Type B pancreatic cell (in vitro differentiated cells): Measurements from ENCODE around the gene LRIT1. TPM values are rescaled to one million over a fixed set of nuclear protein-coding genes. Genes with fewer than 3 reads are reported as not detected.

ENCODE experiments used
- DNase-seq: peaks from one replicate; pipeline ENCODE4 v3.0.0; 2021; ENCODE audit warnings: mixed read lengths; ENCODE audit not compliant: unreplicated experiment; ENCODE audit errors: extremely low spot score
- H3K27ac Mint-ChIP-seq: 2 replicates; pipeline ENCODE4 v1.8.0; 2021; ENCODE audit warnings: mild to moderate bottlenecking, mixed read lengths
- H3K27me3 Mint-ChIP-seq: 2 replicates; pipeline ENCODE4 v1.8.0; 2021; ENCODE audit warnings: mixed read lengths
- H3K36me3 Mint-ChIP-seq: 2 replicates; pipeline ENCODE4 v1.8.0; 2021; ENCODE audit warnings: mixed read lengths
- H3K4me1 Mint-ChIP-seq: one replicate; pipeline ENCODE4 v1.8.0; 2021; ENCODE audit warnings: mixed read lengths; ENCODE audit not compliant: unreplicated experiment
- H3K4me3 Mint-ChIP-seq: 2 replicates; pipeline ENCODE4 v1.8.0; 2021; ENCODE audit warnings: mild to moderate bottlenecking, mixed read lengths
- H3K9me3 Mint-ChIP-seq: 2 replicates; pipeline ENCODE4 v1.8.0; 2021; ENCODE audit warnings: mixed read lengths
- CTCF ChIP-seq: fragments of 200-600 bp; sonication (generic); conservative IDR thresholded peaks from 2 replicates; pipeline ENCODE4 v1.5.0; 2021; ENCODE audit warnings: antibody characterized with exemption, mild to moderate bottlenecking
- total RNA-seq: library from RNA; stranded (reverse); gene quantifications from 2 replicates; pipeline ENCODE4 v1.2.1, GENCODE V29; 2021; ENCODE audit warnings: low replicate concordance

The LRIT1 gene
- total RNA-seq, 1 donor from 2014 or later = not detected

DNA sequence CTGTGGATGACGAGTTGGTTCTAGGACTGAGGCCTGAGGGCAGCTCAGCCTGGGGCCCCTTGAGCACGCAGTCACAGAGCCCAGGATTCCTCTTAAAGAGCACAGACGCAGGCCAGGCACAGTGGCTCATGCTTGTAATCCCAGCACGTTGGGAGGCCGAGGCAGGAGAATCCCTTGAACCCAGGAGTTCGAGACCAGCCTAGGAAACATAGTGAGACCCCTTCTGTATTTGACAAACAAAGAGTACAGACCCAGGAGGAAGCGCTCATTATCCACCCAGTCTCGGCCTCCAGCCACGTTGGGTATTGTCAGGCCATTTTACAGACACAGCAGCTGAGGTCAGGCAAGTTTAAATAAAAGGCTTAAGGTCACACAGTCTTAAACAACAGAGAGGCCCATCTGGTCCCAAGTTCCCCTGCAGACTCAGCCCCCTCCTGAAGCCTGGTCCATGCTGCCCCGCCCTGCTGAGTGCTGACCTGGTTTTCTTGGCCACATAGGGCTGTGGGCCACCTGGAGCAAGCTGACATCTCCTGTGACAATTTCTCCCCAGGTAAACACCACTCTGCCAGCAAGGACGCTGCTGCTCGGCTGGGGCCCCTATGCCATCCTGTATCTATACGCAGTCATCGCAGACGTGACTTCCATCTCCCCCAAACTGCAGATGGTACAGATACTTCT is 16.1 kb upstream of the LRIT1 start:
- Mint-ChIP-seq H3K36me3 (no peaks in the 10 kb centered on the region), H3K27ac (no peak overlapping the region), H3K9me3 (no peaks in the 10 kb centered on the region), H3K27me3 (peaks cover 23% of the 10 kb centered on the region), H3K4me3 (no peak overlapping the region), H3K4me1 (no peaks in the 10 kb centered on the region)
- no peak for DNase-seq
- TF ChIP-seq CTCF = no peak

DNA sequence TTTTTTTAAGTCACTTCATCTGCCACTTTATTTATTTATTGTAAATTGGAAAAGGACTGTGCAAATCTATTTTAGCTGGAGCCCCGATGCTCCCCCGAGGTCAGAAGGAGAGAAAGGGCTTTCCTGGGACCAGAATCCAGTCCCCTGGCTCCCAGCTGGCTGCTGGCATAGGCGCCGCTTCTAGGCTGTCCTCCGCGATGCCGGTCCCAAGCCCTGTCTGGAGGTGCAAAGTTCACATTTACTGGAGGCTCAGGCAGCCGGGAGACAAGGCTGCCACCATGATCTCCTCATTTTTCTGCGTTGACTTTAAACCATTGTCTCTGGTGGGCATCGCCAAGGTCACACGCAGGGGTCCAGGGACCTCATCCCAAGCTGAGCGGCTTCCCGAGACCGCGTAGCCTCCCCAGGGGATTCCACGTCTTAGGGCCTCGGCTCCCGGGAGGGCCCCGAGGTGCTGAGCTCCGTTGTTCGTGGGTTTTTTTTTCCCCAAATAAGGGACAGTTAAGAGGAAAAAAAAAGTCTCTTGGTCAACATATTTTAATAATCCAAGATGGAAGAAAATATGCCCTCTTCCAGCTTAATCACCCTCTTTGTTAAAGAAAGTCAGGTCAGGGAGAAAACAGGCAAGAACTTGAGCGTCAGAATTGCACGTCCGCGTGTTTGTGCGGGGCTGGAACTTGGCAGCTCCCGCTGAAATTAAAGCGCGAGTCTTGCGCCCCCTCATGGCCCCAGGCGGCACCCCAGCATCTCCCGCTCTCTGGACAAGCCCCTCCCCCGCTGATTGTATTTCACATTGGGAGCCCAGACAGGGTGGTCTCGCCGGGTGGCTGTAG is 15.4 kb upstream of the LRIT1 start:
- DNase-seq = no peak
- Mint-ChIP-seq H3K4me3 (no peak overlapping the region), H3K4me1 (no peaks in the 10 kb centered on the region), H3K27me3 (peaks cover 20% of the 10 kb centered on the region), H3K36me3 (no peaks in the 10 kb centered on the region), H3K27ac (no peak overlapping the region), H3K9me3 (no peaks in the 10 kb centered on the region)
- peak; percentile 77 for TF ChIP-seq CTCF

- no peak overlapping the region for H3K27ac Mint-ChIP-seq
- H3K4me3 Mint-ChIP-seq = no peak overlapping the region
- DNase-seq = no peak
- H3K27me3 Mint-ChIP-seq = peaks cover 24% of the 10 kb centered on the region
- H3K9me3 Mint-ChIP-seq = no peaks in the 10 kb centered on the region
- no peaks in the 10 kb centered on the region for H3K36me3 Mint-ChIP-seq
- TF ChIP-seq CTCF = no peak
- no peaks in the 10 kb centered on the region for H3K4me1 Mint-ChIP-seq
Measured at GRCh38 chr10:84254552-84255478, 13.5 kb upstream of the LRIT1 start.

- peaks cover 28% of the 10 kb centered on the region for H3K27me3 Mint-ChIP-seq
- no peak overlapping the region for H3K4me3 Mint-ChIP-seq
- H3K27ac Mint-ChIP-seq = no peak overlapping the region
- TF ChIP-seq CTCF = no peak
- H3K36me3 Mint-ChIP-seq = no peaks in the 10 kb centered on the region
- H3K9me3 Mint-ChIP-seq = no peaks in the 10 kb centered on the region
- DNase-seq = no peak
- H3K4me1 Mint-ChIP-seq = no peaks in the 10 kb centered on the region
Measured at GRCh38 chr10:84248794-84249193, 7.4 kb upstream of the LRIT1 start.

DNA sequence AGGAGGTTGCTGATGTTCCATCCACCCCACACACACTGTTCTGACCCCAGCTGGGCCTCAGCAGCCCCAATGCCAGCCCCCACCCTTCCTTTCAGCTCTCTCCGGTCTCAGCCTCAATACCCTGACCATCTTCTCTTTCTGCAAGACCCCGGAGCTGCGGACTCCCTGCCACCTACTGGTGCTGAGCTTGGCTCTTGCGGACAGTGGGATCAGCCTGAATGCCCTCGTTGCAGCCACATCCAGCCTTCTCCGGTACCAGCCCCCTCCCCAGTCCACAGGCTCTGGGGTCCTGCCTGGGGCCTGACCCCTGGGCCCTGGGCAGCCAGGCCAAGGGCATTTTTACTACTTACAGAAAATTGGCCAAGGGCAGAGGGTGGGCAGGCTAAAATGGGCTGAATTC is 6.2 kb upstream of the LRIT1 start:
- H3K27me3 Mint-ChIP-seq = peaks cover 32% of the 10 kb centered on the region
- H3K36me3 Mint-ChIP-seq = no peaks in the 10 kb centered on the region
- H3K4me1 Mint-ChIP-seq = no peaks in the 10 kb centered on the region
- H3K4me3 Mint-ChIP-seq = no peak overlapping the region
- DNase-seq = no peak
- no peaks in the 10 kb centered on the region for H3K9me3 Mint-ChIP-seq
- TF ChIP-seq CTCF = no peak
- H3K27ac Mint-ChIP-seq = no peak overlapping the region
